CD4-positive, alpha-beta T cell treated with Interleukin-17A for 1 hour (primary cell): ENCODE results near the gene EFNA5.
"Not testable (repeated sequence)": the region's sequence is repeated elsewhere in the genome, so short reads cannot be mapped to it uniquely, and the experiment has no call there.

Experiments used
- DNase-seq: peaks from one replicate; pipeline ENCODE4 v3.0.0-alpha.2; 2020

The EFNA5 gene

GRCh38 chr5:107450531-107450930 is 220.2 kb downstream of the EFNA5 start:
- DNase-seq, result no peak

DNA sequence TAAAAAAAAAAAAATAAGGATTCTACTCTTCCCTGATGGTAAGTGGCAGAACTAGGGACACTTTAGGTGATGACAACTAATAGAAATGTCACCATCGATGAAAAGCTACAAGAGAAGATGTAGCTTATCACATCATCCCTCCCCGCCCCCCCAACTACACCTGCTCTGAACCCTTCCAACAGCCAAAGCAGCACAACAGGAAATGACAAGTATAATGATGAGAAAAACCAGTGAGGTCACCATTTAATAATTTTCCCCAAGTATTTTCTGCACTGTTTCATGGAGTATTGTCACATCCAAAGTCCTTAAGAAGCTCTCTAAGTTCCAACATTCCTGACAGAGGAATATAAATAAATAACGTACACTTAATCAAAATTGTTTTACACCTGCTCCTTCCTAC is 221.4 kb downstream of the EFNA5 start:
- no peak for DNase-seq

DNA sequence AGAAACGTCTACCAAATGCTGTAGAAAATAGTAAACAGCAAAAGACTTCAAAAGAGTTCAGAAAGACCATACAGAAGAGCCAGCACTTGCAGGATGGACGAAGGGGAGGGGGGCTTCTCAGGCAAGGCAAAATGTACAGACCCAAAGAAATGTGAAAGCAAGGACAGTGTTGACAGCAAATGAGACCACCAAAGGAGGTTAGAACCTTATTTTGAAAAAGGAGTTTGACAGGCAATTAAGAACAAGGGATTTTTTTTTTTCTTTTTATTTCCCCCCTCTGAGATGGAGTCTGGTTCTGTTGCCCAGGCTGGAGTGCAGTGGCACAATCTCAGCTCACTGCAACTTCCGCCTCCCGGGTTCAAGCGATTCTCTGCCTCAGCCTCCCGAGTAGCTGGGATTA is 223.2 kb downstream of the EFNA5 start:
- DNase-seq, result no peak

GRCh38 chr5:107446972-107447371 is 223.8 kb downstream of the EFNA5 start:
- no peak for DNase-seq

DNA sequence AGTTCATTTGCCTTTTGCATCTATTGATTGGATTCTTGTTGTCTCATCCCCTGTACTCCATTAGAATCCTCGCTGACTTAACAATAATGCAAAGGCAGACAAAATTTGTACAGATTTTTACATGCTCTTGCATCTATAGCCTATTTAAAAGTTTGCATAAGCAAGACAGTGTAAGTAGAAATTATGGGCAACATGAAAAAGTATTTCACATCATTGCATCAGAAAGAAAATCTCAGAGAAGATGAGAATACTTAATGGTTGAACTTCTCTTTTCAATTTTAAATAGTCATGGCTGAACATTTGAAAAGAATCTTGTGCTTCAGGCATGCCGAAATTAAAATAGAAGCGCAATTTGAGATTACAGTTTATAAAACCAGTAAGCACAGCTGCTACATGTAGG is 226.4 kb downstream of the EFNA5 start:
- DNase-seq, result no peak

- DNase-seq, result no peak
Measured at GRCh38 chr5:107443897-107444296, 226.8 kb downstream of the EFNA5 start.

- DNase-seq, result no peak
Measured at GRCh38 chr5:107442452-107442851, 228.3 kb downstream of the EFNA5 start.

- no peak for DNase-seq
Measured at GRCh38 chr5:107439832-107440231, 230.9 kb downstream of the EFNA5 start.

DNA sequence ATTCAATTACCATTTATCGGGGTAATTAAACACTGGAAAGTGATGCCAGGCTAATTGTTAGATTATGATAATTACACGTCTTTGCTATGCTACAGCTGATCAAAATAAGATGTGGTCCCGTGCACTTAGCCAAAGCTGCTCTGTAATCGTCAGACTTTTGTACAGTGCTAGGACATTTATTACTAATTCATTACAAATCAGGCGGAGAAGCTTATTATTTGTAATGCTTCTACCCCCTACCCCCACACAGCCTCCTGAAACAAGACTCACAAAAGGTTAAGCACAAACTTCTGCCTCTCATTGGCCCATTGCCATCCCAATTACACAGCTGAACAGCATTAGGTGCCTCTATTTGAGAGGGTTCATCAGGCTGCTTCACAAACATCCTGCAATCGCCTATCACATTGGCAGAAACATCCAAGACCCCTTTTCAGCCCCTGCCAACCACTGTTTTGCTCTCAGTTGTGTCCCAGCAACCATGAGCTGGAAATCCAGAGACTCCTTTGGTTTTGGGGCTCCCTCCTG is 232.7 kb downstream of the EFNA5 start:
- no peak for DNase-seq

GRCh38 chr5:107437154-107437553 is 233.6 kb downstream of the EFNA5 start:
- DNase-seq, result no peak

DNA sequence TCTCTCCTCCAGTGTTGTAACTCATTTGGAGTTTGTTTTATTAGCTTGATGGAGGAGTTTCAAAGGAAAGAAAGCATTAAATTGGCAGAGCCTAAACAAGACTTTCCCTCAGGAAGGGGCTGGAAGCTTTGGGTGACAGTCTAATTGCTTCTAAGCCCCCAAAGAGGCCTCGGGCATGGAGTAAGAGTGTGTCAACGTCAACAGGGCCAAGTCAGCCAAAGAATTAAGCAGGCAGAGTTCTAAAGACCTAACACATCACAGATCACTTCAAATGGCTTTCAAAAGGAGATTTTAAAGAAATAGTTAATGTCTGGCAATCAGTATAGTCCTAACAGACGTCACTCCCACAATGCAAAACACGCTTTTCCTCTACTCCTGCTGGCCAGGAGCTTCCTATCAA is 234.5 kb downstream of the EFNA5 start:
- no peak for DNase-seq

DNA sequence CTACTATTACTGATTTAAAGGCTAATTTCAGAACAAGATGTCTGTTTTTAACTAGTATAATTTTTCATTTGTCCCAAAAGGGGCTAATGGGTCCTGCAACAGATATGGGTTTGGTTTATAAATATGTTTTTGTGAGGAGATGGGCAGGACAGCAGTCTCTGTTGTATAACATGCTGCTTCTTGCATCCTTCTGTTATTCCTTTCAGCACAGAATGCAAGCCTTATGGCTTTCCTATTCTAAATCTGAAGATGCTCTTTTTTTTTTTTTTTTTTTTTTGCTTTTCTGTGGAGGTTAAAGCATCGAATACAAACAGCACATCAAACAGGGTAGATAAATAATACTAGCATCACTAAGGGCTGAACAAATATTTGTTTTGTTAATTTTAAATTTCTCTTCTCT is 235.7 kb downstream of the EFNA5 start:
- no peak for DNase-seq

GRCh38 chr5:107433646-107434045 is 237.1 kb downstream of the EFNA5 start:
- DNase-seq, result not testable (repeated sequence)

GRCh38 chr5:107431998-107432397 is 238.7 kb downstream of the EFNA5 start:
- DNase-seq, result no peak

- DNase-seq, result no peak
Measured at GRCh38 chr5:107431536-107431935, 239.2 kb downstream of the EFNA5 start.

DNA sequence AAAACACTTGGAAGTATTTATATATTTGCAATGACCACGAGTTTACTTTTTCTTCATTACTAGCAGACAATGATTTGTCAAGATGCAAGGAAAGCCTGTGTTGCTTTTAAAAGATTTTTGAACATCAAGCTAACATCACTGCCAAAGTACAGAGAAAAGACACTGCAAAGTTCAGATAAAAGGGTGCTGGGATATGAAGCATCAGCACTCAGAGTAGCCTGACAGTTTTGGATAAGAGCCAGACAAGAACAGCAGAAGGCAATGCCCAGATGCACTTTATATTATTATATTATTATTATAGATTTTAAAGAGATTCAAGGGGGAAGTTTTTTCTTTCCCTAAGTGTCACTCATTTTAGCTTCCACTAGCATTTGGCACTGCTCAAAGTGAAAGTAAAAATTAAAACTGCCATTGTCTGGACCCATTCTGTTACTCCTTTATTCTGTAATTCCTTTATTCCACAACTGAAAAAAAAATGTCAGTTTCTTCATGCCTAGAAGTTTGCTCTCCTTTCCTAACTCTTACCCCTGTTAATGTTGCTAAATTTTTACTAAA is 240.6 kb downstream of the EFNA5 start:
- no peak for DNase-seq

DNA sequence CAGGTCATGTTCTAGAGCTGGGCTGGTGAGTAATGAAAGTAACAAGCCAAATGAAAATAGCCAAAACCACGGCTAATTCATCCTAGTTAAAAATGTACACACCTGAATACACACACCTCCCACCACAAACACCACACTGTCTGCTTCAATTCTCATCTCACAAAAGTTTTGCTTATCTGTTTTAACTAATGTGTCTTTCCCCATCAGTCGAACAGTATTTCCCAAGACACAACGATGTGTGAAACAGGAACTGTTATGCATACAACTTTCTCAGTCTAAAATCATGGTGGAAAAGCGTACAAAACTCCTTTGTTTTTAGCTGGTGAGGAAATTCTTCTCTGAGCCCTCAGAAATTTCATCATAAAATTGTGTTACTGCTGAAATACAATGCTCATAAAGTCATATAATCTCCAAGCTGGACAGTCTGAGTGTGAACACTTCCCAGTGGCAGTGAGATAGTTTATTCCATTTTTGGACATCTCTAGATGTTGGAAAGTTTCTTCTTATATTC is 242.4 kb downstream of the EFNA5 start:
- DNase-seq, result peak; percentile 5

DNA sequence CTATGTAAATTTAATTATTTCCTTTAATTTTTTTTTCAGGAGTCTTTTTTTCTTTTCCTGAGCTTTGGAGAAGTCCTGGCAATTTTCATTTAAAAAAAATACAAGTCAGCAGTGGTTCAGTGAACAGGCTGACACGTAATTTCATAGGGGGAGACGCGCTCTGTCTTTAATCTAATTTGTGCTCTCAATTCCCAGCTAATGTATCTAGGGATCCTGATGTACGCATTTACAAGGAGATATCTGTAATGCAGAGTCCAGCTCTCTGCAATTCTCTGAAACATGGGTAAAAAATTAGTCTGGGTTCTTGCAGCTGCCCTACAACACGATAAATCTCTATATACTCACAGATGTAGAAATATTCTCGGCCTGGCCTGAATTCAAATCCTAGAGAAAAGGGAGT is 243.9 kb downstream of the EFNA5 start:
- no peak for DNase-seq

DNA sequence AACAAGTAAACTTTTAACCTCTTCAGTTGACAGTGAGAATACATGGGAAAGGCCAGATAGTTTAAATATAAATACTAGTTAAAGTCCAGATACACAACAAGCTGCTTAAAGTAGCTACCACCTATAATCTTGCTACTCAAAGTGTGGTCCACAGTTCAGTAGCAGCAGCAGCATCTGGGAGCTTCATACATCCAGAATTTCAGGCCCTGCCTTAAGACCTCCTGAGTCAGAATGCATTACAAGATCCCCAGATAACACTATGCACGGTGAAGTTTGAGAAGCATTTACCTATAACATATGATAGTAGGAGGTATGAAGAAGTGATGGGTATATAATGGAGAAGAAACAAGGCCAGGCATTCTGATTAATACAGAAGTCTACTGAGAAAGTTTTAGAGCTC is 244.5 kb downstream of the EFNA5 start:
- DNase-seq, result no peak

DNA sequence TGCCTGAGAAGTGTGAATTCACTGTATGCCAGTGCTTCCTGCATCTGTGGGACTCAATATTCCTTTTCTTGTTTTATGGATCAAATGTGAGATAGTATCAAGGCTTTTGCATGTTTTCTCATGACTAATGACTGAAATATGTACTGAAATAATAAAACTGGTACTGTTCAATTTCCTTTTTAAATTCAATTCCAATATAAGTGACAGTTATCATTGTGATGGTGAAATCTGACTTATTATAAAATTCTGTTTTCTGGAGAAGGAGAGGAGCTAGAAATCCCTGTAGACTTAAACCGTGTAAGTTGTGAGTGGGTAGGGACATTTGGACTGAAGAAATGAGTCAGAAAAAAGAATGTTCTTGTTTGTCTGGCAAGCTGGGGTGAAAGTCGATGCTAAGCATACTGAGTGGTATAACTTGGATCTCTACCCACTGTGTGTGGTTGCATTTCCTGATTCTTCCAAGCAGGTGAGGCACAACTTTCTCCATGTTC is 245.2 kb downstream of the EFNA5 start:
- no peak for DNase-seq

GRCh38 chr5:107424491-107424890 is 246.2 kb downstream of the EFNA5 start:
- DNase-seq, result no peak

- DNase-seq, result no peak
Measured at GRCh38 chr5:107422494-107422893, 248.2 kb downstream of the EFNA5 start.

DNA sequence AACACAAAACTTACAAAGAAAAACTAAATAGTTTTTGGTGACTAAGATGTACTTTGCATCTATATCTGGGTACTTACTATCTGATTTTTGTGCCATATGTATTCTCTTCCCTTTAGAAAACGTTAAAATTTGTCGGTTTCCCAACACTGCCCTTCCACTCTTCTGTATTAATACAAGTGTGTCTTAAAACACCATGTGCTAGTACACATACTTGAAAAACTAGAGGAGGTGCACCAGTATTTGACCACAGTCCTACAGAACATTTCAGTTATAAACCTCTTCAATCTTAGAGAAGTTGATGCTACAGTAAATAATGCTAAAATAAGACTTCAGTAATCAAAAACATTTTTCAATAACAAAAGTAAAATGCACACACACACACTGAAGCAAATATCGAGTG is 251.2 kb downstream of the EFNA5 start:
- no peak for DNase-seq

DNA sequence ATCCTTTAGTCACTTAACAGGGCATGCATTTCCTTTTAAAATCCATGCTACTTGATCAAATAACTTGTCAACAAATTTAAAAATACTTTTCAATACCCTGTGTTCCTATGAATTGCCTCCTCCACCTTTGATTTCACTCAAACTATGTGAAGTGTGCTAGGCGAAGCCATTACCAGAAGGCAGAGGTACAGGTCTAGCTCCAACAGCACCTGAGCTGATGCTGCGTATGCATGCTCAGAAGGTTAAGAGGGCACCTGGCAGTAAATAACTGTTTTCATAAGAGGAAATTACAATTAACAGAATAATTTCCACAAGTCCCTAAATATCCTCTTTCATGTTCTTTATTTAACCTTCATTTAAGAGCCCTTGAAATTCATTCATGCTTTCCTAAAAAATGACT is 251.8 kb downstream of the EFNA5 start:
- no peak for DNase-seq

GRCh38 chr5:107418071-107418470 is 252.7 kb downstream of the EFNA5 start:
- no peak for DNase-seq
